Inferior parietal cortex (tissue), 1 donor: Measurements from ENCODE around the gene RNF180.
"Not testable (repeated sequence)": the region's sequence is repeated elsewhere in the genome, so short reads cannot be mapped to it uniquely, and the experiment has no call there.

Experiments
- DNase-seq: peaks from one replicate; pipeline ENCODE4 v3.0.0-alpha.2; 2016; ENCODE audit errors: extremely low spot score

The RNF180 gene

DNA sequence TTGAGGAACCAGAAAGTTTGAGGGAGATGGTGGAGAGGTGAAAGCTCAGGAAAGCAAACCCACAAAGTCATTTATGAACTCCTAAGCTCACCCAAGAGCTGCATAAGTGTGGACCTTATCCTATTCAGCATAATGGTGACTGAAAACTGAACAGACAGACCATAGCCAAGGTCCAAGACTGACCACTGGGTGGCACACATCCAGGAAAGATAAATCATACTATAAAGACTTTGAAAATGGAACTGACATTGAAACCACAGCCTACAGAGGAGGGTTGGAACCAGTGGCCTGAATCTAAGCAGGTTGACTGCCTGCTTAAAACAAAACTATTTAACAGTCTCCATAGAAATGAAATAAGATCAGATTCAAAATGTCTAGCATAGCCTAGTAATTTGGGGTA, 219.1 kb downstream of the RNF180 start:
- no peak for DNase-seq

DNA sequence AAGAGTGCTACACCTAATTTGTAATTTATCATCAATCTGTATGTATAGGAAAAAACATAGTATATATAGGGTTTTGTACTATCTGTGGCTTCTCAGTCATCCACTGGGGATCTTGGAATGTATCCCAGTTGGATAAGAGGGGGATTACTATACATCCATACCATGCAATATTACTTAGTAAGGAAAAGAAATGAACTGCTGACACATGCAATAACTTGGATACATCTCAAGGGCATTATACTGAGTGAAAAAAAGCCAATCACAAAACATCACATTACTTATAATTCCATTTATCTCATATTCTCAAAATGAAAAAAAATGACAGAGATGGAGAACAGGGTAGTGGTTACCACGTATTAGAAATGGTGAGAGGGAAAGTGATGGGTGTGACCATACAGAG, 231.9 kb downstream of the RNF180 start:
- DNase-seq = no peak

DNA sequence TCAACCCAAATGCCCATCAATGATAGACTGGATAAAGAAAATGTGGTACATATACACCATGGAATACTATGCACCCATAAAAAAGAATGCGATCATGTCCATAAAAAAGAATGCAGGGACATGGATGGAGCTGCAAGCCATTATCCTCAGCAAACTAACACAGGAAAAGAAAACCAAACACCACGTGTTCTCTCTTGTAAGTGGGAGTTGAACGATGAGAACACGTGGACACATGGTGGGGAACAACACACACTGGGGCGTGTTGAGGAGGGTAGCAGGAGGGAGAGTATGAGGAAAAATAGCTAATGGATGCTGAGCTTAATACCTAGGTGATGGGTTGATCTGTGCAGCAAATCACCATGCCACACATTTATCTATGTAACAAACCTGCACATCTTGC, 233.1 kb downstream of the RNF180 start:
- not testable (repeated sequence) for DNase-seq

DNA sequence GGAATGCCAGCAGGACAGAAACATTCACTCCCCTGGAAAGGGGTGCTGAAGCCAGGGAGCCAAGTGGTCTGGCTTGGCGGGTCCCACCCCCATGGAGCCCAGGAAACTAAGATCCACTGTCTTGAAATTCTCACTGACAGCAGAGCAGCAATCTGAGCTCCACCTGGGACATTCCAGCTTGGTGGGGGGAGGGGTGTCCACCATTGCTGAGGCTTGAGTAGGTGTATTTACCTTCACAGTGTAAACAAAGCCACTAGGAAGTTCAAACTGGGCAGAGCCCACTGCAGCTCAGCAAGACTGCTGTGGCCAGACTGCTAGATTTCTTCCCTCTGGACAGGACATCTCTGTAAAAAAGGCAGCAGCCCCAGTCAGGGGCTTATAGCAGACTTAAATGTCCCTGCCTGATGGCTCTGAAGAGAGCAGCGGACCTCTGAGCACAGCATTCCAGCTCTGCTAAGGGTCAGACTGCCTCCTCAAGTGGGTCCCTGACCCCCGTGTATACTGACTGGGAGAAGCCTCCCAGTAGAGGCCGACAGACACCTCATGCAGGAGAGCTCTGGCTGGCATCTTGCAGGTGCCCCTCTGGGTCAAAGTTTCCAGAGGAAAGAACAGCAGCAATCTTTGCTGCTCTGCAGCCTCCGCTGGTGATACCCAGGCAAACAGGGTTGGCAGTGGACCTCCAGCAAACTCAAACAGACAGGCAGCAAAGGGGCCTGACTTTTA, 241.6 kb downstream of the RNF180 start:
- not testable (repeated sequence) for DNase-seq

DNA sequence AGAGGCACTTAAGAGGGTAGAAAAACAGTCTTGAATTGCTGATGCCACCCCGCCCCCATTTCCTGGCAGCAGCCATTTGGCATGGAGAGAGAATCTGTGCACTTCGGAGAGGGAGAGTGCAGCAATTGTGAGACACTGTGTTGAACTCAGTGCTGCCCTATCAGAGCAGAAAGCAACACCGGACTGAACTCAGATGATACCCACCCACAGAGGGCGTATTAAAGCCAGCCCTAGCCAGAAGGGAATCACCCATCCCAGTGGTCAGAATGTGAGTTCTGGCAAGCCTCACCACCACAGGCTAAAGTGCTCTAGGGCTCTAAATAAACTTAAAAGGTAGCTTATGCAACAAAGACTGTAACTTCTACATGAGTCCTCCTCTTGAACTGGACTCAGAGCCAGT, 251.7 kb downstream of the RNF180 start:
- no peak for DNase-seq

DNA sequence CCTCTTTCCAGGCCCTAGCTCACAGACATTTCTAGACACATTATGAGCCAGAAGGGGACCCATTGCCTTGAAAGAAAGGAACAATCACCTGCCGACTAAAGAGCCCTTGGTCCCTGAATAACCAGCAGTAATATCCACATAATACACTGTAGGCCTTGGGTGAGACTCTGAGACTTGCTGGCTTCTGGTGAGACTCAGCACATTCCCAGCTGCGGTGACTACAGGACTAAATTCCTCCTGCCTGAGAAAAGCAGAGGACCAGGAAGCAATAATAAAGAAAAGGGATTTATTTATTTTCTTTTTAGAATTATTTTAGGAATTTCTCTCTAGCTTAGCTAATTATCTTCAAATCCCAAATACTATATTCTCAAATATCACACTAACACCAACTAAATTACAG, 252.4 kb downstream of the RNF180 start:
- no peak for DNase-seq
